GM21619 (cell line): ENCODE measurements around the gene WSCD1.

ENCODE experiments used
- ATAC-seq: cut with Tn5 transposase; IDR thresholded peaks from one replicate; pipeline ENCODE4 v1.9.1; 2021; ENCODE audit not compliant: unreplicated experiment

WSCD1 gene

GRCh38 chr17:6084311-6085161, 14.4 kb downstream of the WSCD1 start:
- ATAC-seq, result no peak

GRCh38 chr17:6085812-6086211, 15.6 kb downstream of the WSCD1 start:
- ATAC-seq, result no peak

DNA sequence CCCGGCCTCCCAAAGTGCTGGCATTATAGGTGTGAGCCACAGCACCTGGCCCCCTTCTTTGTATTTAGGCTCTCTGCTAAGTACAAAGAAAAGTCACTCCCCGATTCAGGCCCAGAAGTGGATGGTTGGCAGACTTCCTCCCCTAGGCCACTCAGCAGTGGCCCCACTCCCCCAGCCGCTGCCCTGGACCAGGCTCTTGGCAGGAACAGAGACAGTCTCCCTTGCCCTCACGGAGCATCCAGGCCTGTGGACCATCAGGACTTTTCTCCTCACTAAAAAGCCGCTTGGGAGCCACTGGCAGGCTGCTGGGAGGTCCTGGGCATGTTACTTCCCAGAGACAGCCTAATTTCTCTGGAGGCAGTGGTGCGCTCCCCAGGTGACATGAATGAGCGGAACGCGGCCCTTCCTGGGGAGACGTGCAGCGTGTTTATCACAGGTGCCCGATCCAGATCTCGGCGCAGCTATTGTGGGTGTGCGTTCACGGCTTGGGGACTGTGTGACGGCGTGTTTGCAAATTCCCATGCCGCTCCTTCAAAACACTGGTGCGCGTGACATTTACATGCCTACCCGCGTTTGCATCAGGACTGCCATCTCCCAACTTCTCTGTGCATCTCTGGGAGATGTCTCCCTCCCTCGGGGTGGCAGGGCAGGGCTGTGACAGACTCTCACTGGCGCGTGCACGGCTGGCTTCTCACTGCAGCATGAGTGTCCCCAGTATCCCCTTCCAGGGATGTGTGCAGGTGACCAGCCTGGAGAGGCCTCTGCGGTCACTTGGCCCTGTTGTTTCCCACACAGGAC, 16.6 kb downstream of the WSCD1 start:
- no peak for ATAC-seq

DNA sequence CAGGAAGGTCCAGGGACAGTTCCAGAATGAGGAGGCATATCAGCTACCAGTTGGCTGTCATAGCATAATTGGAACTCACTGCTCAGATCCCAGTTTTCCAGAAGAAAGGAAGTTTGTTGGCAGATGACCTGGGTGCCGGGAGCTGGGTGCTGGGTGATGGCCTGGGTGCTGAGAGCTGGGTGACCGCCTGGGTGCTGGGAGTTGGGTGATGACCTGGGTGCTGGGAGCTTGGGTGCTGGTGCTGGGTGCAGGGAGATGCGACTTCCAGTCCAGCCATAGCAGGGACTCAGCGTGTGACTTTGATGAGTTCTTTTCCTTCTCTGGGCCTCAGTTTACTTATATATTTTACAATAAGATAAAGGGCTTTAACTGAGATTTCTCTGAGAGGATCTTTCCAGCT, 18.0 kb downstream of the WSCD1 start:
- no peak for ATAC-seq

DNA sequence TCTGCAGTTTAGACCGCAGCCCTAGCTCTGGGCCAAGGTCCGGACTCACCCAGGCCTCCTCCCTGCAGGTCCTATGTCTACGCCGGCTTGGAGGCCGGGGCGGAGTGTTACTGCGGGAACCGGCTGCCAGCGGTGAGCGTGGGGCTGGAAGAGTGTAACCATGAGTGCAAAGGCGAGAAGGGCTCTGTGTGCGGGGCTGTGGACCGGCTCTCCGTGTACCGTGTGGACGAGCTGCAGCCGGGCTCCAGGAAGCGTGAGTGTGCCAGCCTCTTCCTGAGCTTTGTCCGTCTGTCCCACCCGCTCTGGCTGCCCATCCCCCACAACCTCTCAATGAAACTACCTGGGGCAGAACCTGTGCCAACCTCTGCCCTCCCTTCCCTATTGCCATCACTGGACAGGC, 20.1 kb downstream of the WSCD1 start:
- ATAC-seq, result no peak

DNA sequence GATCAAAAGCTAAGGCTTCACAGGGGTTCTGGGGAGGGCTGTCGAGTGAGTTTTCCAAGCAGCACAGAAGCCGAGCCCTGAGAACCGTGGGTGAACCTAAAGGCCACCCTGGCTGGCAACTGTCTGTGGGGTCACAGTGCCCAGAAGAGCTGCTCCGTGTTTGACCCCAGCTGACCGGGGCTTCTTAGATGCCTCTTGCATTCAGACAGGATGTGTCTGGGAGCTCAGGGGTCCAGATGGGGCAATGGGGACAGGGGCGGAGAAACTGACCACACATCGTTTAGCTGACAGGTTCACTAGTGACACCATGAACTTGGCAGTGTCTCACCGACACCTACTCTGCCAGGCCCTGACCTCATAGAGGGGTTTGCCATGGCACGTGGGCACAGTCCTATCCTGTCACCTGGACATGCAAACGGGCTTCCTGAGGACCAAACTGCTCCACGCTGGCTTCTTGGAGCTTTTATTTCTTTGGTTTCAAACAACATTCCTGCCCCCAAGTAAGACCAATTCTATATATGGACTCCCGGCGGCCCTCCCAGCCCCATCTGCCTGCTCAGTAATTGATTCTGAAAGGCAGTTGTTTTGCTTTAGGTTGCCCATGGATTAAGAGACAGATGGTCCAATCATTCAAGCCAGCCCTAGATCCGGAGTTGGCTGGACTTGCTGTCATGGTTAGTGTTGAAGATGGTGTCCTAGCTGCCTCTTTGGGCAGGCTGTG, 22.2 kb downstream of the WSCD1 start:
- no peak for ATAC-seq

DNA sequence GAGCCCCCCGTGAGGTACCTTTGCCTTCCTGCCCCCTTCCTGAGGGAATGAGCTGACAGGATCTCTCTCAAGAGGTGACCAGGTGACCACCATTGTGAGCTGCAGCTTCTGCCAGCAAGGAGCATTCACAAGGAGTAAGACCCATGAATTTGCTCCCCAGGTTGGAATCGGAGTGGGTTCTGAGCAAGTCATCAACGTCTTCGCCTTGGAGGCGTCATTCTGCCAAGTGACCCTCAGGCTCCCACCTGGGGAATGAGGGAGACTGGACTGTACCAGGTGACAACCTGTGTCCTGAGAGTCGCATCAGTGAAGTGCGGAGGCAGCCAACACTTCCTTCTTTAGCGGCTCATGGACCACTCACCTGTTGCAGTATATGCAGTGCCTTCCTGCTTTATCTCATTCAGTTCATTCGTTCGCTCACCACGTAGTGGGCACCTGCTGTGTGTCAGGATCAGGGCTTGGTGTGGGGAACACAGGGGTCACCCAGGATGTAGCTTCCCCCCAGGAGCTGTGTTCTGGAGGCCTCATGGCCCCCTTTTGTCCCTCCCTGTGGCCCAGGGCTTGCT, 22.8 kb downstream of the WSCD1 start:
- no peak for ATAC-seq

DNA sequence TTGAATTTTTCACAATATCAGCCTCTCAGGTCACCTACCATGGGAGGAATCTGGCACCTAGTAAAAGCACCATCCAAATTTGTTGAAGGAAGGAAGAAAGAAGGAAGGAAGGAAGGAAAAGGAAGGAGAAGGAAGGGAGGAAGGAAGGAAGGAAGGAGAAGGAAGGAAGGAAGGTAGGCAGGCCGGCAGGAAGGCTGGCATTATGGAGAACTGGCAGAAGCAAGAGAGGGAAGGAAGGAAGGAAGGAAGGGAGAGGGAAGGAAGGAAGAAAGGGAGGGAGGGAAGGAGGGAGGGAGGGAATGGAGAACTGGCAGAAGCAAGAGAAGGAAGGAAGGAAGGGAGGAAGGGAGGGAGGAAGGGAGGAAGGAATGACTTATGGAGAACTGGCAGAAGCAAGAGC, 24.3 kb downstream of the WSCD1 start:
- ATAC-seq, result no peak

DNA sequence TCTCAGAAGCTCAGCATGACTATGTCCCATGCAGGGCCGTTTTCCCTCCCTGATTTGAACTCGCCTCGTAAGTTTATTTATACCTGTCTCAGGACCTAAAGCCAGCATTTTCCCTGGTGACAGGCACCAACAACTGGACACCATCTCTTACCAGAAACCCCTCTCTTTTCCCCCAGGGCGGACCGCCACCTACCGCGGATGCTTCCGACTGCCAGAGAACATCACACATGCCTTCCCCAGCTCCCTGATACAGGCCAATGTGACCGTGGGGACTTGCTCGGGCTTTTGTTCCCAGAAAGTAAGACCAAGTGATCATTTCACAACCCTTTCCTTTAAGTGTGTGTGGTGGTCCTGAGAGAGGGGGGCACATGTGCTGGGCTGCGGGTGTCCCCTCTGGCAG, 24.7 kb downstream of the WSCD1 start:
- no peak for ATAC-seq

- no peak for ATAC-seq
Observed at GRCh38 chr17:6095501-6095900, 25.3 kb downstream of the WSCD1 start.

DNA sequence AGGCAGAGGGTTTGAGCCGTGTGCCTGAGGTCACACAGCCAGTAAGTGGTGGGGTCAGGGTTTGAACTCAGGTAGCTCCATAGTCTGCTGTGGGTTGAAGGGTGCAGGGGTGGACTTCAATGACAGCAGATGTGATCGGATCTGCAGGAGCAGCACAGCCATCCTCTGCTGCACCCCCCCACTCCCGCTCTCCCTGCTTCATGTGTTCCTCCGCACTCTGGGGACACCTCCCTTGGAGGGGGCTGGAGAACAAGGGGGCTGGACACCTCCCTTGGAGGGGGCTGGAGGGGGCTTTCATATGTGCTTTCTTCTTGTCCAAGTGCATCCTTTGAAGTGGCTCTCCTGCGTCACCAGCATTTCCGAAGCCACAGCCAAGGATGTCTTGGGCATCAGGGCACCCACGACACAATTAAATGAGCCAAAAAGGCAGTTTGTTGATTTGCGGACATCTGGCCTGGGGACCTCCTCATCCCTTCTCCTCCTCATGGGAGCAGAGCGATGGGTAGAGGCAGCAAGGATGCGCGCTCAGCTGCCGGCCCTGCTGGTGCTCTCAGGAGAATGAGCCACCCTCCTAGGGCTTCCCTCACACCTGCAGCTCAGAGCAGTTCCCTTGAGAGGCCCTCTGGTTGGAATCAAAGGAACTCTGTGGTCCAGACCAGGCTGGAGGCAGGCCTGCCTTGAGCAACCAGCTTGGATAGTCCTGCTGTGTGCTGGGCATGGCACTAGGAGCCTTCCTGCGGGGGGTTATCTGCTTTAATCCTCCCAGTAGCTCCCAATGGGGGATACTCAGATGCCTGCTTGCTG, 26.2 kb downstream of the WSCD1 start:
- ATAC-seq, result no peak

DNA sequence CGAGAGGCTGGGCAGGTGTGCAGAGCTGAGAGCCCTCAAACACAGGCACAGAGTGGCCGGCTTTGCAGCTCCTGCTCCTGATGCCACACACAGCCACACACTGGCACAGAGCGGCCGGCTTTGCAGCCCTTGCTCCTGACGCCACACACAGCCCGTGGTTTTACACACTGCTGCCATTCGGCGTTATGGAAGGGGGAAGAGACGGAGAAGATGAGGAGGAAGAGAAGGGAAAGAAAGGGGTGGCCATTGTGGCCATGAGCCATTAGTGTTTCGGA, 26.8 kb downstream of the WSCD1 start:
- no peak for ATAC-seq

- ATAC-seq, result no peak
Observed at GRCh38 chr17:6098050-6098822, 28.1 kb downstream of the WSCD1 start.

- ATAC-seq, result no peak
Observed at GRCh38 chr17:6098823-6099180, 28.6 kb downstream of the WSCD1 start.

DNA sequence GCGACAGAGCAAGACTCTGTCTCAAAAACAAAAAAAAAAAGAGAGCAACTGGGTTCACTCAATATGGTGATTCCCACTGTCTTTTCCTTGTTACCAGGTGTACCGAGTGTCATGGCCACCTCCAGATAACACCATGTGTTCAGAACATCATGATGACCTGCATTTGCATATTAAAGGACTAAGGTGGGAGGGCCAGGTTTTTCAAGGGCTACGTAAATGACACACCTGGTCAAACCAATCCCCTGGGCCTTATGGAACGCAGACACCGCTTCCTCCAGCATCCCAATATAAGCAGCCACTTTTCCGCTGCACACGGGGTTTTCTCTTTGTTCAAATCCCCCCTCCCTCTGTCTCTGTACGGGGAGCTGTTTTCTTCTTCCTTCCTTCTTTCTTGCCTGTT, 29.3 kb downstream of the WSCD1 start:
- no peak for ATAC-seq

DNA sequence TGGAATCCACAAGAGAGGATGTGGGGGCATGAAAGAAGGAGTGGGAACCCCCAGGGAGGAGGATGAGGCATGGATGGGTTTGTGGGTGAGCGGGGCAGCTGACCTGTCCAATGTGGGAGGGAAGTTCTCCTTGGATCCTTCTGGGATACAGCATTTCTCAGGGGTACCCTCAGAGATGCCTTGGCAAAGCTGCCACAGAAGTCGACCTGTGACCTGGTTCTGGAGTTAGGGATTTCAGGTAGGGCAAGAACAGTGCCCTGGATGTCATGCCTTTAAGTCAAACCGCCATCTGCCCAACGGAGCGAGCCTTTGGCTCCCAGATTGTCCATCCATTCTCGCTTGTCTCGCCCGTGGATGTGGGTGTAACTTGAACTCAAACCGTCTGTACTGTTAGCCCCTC, 30.0 kb downstream of the WSCD1 start:
- ATAC-seq, result no peak

- ATAC-seq, result no peak
Observed at GRCh38 chr17:6100891-6101500, 30.8 kb downstream of the WSCD1 start.

DNA sequence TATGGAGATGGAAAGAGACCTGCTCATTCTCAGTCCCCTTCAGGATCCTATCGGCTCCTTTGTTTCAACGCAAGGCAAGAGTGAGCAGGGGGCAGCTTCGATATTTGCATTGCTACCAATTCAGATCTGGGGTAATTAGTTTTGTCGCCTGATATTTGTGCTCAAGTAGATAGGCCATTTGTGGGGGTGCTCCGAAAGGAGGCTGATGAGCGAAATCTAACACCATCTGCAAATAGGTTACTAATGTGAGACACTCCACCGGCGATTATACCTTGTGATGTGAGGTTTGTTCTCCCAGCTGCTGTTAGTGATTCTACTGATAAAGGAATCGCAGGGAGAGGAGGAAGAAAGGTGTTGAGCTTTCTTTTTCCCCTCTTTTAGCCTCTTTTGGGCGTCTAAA, 31.5 kb downstream of the WSCD1 start:
- no peak for ATAC-seq

- no peak for ATAC-seq
Observed at GRCh38 chr17:6102615-6103014, 32.4 kb downstream of the WSCD1 start.
